ENCODE results near the gene KIF3B.

- TF ChIP-seq CTCF (conservative IDR thresholded peaks at IDR 0.05; ENCODE audit: low read depth, low read length) (no peak), EZH2 (IDR thresholded peaks at IDR 0.05; ENCODE audit: borderline replicate concordance, low read depth, low read length, poor library complexity, severe bottlenecking) (no peak)
These were observed 25.0 kb downstream of the KIF3B start for GRCh38 chr20:32302507-32302872.

Measured in A673 (cell line).